Bladder microvascular endothelial cell (primary cell): Measurements from ENCODE around the gene PRR35. TPM values are rescaled to one million over a fixed set of nuclear protein-coding genes. Genes with fewer than 3 reads are reported as not detected.

Source experiments
- total RNA-seq: library from RNA; depleted of rRNA; stranded (reverse); fragments of >200 nt; gene quantifications from 2 replicates; pipeline ENCODE4 v1.2.3, GENCODE V29; 2014

PRR35 gene
- total RNA-seq: not detected in 2 replicates

GRCh38 chr16:560204-560700 is at the start of gene PRR35:
Gene PRR35 (plus strand): TSS chr16:560394. CDS start chr16:563295, 2,901 bp downstream.

GRCh38 chr16:527015-527903 is 32.9 kb upstream of the PRR35 start, which contains the start of gene CAPN15:
Gene CAPN15 (plus strand): TSS chr16:527712. CDS start chr16:546839, 19,127 bp downstream.

GRCh38 chr16:566475-567372 is 6.5 kb downstream of the PRR35 start, which contains the start of gene NHLRC4:
Gene NHLRC4 (plus strand): TSS chr16:567005. CDS start chr16:568048, 1,043 bp downstream.

GRCh38 chr16:569445-570254 is 9.5 kb downstream of the PRR35 start, which contains the start of gene PIGQ:
Gene PIGQ (plus strand): TSS chr16:569968. CDS start chr16:574075, 4,107 bp downstream.

GRCh38 chr16:589658-590187 is 29.5 kb downstream of the PRR35 start, which contains the start of gene RAB40C:
Gene RAB40C (plus strand): TSS chr16:590066. CDS start chr16:590292, 226 bp downstream.

Other genes starting within 250 kb of the PRR35 start
- gene AXIN1, start 207.7 kb upstream of the PRR35 start, total RNA-seq: 16.4 and 27.1 TPM in 2 replicates
- gene MRPL28, start 189.9 kb upstream of the PRR35 start, total RNA-seq: 61.0 and 77.7 TPM in 2 replicates
- gene PGAP6, start 178.4 kb upstream of the PRR35 start, total RNA-seq: 82.7 and 108 TPM in 2 replicates
- gene NME4, start 163.2 kb upstream of the PRR35 start, total RNA-seq: 44.0 and 53.7 TPM in 2 replicates
- 14.2 and 19.1 TPM in 2 replicates for gene DECR2, start 158.5 kb upstream of the PRR35 start, total RNA-seq
- 17.5 and 41.9 TPM in 2 replicates for gene RAB11FIP3, start 134.7 kb upstream of the PRR35 start, total RNA-seq
- 20.6 and 36.8 TPM in 2 replicates for gene CAPN15, start 32.7 kb upstream of the PRR35 start, total RNA-seq
- gene NHLRC4, start 6.6 kb downstream of the PRR35 start, total RNA-seq: 0.88 and 1.3 TPM in 2 replicates
- 20.7 and 26.4 TPM in 2 replicates for gene PIGQ, start 9.6 kb downstream of the PRR35 start, total RNA-seq
- gene RAB40C, start 29.7 kb downstream of the PRR35 start, total RNA-seq: 7.4 and 11.5 TPM in 2 replicates
- 0.19 TPM in 1 of 2 replicates, not detected in the other for gene WFIKKN1, start 70.6 kb downstream of the PRR35 start, total RNA-seq
- 43.6 and 69.1 TPM in 2 replicates for gene METTL26, start 75.9 kb downstream of the PRR35 start, total RNA-seq
- gene MCRIP2, start 81.4 kb downstream of the PRR35 start, total RNA-seq: 12.1 and 12.6 TPM in 2 replicates
- 5.7 and 10.0 TPM in 2 replicates for gene WDR90, start 89.0 kb downstream of the PRR35 start, total RNA-seq
- 23.2 and 38.9 TPM in 2 replicates for gene RHOT2, start 107.7 kb downstream of the PRR35 start, total RNA-seq
- gene RHBDL1, start 115.3 kb downstream of the PRR35 start, total RNA-seq: 0.16 and 0.50 TPM in 2 replicates
- gene STUB1, start 120.0 kb downstream of the PRR35 start, total RNA-seq: 111 TPM in 2 replicates
- 23.0 and 31.2 TPM in 2 replicates for gene JMJD8, start 123.9 kb downstream of the PRR35 start, total RNA-seq
- gene WDR24, start 130.0 kb downstream of the PRR35 start, total RNA-seq: 2.6 and 5.0 TPM in 2 replicates
- under 0.01 and 0.13 TPM in 2 replicates for gene FBXL16, start 145.4 kb downstream of the PRR35 start, total RNA-seq
- 25.3 and 31.1 TPM in 2 replicates for gene METRN, start 154.7 kb downstream of the PRR35 start, total RNA-seq
- gene ANTKMT, start 160.8 kb downstream of the PRR35 start, total RNA-seq: 19.1 and 21.4 TPM in 2 replicates
- 1.2 TPM in 1 of 2 replicates, not detected in the other for gene CCDC78, start 166.0 kb downstream of the PRR35 start, total RNA-seq
- 2.9 and 8.2 TPM in 2 replicates for gene HAGHL, start 166.7 kb downstream of the PRR35 start, total RNA-seq
- 30.4 and 38.2 TPM in 2 replicates for gene CIAO3, start 180.6 kb downstream of the PRR35 start, total RNA-seq
- not detected in 2 replicates for gene MSLN, start 200.3 kb downstream of the PRR35 start, total RNA-seq
- 20.8 and 22.0 TPM in 2 replicates for gene RPUSD1, start 228.0 kb downstream of the PRR35 start, total RNA-seq
- gene CHTF18, start 228.2 kb downstream of the PRR35 start, total RNA-seq: 13.6 and 13.8 TPM in 2 replicates
- gene GNG13, start 240.3 kb downstream of the PRR35 start, total RNA-seq: not detected in 2 replicates